Activated CD8-positive, alpha-beta memory T cell treated with anti-CD3 and anti-CD28 coated beads for 4 hours (primary cell): ENCODE measurements around the gene ARHGEF7.
"Not testable (repeated sequence)": the region's sequence is repeated elsewhere in the genome, so short reads cannot be mapped to it uniquely, and the experiment has no call there.

Experiments
- DNase-seq, 2 donors: peaks; one replicate each; pipeline ENCODE4 v3.0.0-alpha.2; 2020; ENCODE audit warnings: low read depth in 2 of 2

ARHGEF7 gene

GRCh38 chr13:111253365-111253872 is 138.3 kb downstream of the ARHGEF7 start:
- DNase-seq, result no peak

DNA sequence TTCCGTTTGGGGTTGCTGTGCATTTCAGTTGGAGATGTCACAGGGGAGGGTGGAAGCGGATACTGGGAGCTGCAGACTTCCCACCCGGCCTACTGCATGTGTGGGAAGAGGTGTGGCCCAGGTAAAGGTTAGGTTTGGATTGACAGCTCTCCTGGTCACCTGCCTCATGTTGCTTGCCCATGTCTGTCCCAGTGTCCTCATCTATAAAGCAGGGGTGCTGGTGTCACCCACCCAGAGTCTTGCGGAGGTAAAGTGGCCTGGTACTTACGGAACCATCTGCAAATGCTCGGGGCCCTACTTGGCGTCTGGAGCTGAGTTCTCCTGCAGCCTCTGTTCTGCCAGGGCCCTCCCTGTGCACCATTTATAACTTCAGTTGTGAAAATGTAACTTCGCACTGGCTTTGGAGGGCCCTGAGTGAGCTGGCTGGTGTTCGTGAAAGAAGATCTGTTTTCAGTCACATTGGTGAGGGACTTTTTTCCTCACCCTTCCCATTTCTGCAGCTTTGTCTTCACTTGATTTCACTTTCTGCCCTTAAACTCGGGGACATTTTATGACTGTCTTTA is 140.2 kb downstream of the ARHGEF7 start:
- DNase-seq, result no peak

GRCh38 chr13:111256458-111256857 is 141.3 kb downstream of the ARHGEF7 start:
- DNase-seq, result no peak

GRCh38 chr13:111256946-111257345 is 141.8 kb downstream of the ARHGEF7 start:
- DNase-seq, result no peak

GRCh38 chr13:111257899-111258298 is 142.8 kb downstream of the ARHGEF7 start:
- DNase-seq, result not testable (repeated sequence)

GRCh38 chr13:111258637-111259036 is 143.5 kb downstream of the ARHGEF7 start:
- DNase-seq, result no peak

GRCh38 chr13:111259058-111259457 is 143.9 kb downstream of the ARHGEF7 start:
- DNase-seq, result no peak

DNA sequence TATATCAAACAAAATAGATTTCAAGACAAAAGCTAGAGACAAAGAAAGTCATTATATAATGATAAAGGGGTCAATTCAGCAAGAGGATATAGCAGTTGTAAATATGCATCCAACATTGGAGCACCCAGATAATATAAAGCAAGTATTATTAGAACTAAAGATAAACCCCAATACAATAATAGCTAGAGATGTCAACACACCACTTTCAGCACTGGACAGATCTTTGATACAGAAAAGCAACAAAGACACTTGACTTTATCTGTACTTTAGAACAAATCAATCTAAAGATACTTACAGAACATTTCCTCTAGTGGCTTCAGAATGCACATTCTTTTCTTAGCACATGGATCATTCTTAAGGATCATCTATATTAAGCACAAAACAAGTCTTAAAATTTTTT is 146.2 kb downstream of the ARHGEF7 start:
- DNase-seq, result no peak

DNA sequence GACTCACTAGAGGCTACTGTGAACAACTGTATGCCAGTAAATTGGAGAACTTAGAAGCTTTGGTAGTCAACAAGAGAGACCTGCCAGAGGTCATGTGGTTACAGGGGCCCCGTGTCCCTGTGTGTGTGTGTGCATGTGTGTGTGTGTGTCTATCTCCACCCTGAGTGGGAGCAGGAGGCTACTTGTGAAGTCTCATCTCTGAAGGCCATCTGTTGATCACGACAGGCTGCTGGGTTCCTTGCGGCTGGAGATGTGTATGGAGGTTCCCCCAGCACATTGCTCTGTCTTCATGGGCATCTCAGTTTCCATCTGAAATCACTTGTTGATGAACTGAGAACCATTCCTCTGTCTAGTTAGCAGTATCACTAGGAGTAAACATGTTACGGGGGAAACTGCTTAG is 147.2 kb downstream of the ARHGEF7 start:
- DNase-seq, result no peak

GRCh38 chr13:111262715-111263114 is 147.6 kb downstream of the ARHGEF7 start:
- DNase-seq, result no peak

DNA sequence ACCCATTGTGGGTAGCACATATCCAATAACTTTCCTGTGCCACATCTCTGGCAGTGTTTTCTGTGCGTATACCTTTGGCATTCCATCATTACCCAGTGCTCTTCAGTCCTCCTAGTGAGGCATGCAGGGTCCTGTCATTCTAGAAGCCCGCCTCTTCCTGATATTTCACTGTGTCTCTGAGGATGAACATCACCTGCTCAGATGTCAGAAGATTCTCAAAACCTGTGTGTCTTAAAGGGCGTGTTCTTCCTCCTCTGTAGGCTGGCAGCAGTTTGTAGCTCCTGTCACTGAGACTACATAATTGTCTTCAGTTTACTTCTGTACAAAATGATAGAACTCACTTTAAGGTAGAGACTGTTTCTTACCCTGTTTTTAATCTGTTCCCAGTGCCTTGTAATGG is 148.5 kb downstream of the ARHGEF7 start:
- DNase-seq, result no peak

DNA sequence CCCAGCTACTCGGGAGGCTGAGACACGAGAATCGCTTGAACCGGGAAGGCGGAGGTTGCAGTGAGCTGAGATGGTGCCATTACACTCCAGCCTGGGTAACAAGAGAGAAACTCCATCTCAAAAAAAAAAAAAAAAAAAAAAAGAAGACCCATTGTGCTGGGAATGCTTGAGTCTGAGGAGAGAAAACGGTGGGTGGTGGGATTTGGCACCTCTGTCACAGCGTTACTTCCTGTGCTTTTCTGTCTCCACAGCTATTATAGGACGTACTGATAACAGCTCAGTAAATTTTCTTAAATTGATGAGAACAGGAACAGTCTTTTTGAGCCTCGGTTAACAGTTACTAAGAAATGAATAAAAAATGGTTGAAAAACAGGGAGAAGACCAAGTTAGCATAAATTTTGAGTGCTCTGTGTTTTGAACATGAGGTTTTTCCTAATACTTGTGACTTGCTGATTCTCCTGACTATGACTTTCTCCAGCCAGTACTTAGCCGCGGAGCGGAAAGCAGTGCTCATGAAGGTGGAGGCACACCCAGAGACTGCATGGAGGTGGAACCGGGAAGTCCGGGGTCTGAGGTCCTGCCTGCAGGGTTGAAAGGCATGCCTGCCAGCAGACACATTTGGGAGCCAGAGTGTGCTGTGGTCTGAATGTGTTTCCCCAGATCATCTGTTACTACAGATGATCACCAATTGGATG is 150.0 kb downstream of the ARHGEF7 start:
- no peak for DNase-seq

GRCh38 chr13:111265701-111266035 is 150.6 kb downstream of the ARHGEF7 start:
- no peak for DNase-seq

GRCh38 chr13:111267205-111267604 is 152.1 kb downstream of the ARHGEF7 start:
- DNase-seq, result no peak

GRCh38 chr13:111267784-111268183 is 152.7 kb downstream of the ARHGEF7 start:
- DNase-seq, result no peak

DNA sequence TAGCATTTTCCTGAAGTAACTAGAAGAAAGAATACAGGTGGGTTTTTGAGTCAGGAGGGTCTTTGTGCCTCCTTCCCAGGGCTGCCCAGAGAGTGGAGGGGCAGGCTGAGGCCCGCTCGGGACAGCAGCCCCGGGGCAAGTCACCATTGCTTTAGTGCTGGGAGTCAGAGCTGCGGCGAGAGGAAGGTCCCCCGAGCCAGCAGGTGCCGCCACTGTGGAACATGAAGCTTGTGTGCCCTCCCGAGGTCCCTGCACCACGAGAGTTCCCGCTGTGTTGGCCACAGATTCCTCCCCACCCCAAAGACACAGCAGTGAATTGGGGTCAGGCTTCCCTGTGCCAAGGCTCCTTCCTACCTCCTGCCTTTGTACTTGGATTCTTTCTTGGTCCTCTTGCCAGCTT is 154.4 kb downstream of the ARHGEF7 start:
- no peak for DNase-seq

DNA sequence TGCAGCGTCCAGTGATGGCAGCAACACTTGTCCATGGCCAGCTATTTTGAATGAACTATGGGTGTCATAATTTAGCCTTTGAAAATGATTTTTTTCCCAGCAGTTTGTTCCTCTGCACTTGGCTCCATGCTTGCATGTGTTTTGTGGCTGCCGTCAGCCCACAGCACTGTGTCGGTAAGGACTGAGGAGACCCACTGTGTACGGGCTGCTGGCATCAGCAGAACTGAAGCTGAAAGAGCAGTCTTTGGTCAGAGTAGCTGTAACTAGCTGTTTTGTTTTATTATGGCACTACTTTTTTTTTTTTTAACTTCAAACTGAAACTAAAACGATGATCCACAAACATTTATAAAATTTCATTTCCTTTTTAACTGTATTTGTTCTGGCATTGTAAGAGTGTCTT is 155.0 kb downstream of the ARHGEF7 start:
- no peak for DNase-seq

- no peak for DNase-seq
Observed at GRCh38 chr13:111270765-111271698, 155.9 kb downstream of the ARHGEF7 start.

GRCh38 chr13:111272117-111272516 is 157.0 kb downstream of the ARHGEF7 start:
- no peak for DNase-seq

DNA sequence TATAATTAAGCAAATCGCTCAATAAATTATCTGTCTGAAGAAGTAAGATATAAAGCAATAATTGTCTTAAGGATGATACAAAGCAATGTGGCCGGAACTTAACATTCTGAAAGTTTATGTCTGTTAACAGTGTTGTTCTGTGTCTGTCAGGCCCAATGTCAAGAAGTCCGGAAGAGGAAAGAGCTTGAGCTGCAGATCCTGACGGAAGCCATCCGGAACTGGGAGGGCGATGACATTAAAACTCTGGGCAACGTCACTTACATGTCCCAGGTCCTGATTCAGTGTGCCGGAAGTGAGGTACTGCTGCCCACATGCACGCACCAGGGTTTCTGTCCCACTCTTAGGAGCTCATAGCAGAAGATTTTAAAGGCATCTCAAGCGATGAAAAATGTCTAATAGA is 160.3 kb downstream of the ARHGEF7 start:
- no peak for DNase-seq

GRCh38 chr13:111275995-111276618 is 161.0 kb downstream of the ARHGEF7 start:
- DNase-seq, result no peak

DNA sequence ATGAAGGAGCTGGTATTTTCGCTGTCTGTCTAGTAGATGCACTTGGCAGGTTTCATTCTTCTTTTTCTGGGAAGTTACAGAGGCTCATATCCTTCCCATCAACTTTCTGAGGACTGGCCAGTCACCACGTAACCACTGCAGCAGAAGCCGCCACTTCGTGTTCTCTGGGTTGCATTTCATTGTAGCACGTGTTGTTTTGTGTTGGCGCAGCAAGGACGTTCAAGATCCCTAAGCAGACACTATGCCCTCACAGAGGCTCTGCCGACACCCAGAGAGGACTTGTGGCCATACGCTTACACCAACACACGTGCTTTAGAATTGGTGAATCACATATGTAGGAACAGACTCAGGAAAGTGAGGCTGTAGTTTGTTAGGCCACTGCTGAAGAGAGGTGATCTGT is 163.1 kb downstream of the ARHGEF7 start:
- no peak for DNase-seq
